HL-60/S4 treated with phorbol 12-myristate 13-acetate at 8.2 ng/mL for 4 days and 3 days (cell line): ENCODE results near the gene MED16.
"Not testable (repeated sequence)": the region's sequence is repeated elsewhere in the genome, so short reads cannot be mapped to it uniquely, and the experiment has no call there.

Source experiments
- in situ Hi-C: fragments of 300-500 bp; cut with MboI; formaldehyde crosslinking; loops from 2 replicates; pipeline ENCODE4 v1.15.0; 2022; ENCODE audit warnings: low sequenced_read_pairs

The MED16 gene

GRCh38 chr19:892243-892893, 619 bp downstream of the MED16 start:
- in situ Hi-C loops: no loop called here

DNA sequence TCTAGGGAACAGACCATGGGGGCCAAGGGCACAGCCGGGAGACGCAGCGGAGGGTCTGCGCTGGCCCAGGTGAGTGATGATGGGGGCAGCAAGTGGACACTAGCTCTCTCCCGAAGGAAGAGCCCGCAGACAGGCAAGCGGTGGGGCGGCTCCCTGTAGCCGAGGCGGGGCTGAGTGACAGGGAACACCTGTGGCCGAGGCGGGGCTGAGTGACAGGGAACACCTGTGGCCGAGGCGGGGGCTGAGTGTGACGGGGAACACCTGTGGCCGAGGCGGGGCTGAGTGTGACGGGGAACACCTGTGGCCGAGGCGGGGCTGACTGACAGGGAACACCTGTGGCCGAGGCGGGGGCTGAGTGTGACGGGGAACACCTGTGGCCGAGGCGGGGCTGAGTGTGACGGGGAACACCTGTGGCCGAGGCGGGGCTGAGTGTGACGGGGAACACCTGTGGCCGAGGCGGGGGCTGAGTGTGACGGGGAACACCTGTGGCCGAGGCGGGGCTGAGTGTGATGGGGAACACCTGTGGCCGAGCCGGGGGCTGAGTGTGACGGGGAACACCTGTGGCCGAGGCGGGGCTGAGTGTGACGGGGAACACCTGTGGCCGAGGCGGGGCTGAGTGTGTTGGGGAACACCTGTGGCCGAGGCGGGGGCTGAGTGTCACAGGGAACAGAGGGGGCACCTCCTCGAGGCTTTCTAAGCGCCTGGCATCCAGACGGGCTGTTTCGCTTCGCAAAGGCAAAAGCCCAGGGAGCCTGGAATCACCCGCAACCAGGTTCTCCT, 1.4 kb downstream of the MED16 start:
- in situ Hi-C loops: not testable (repeated sequence)

DNA sequence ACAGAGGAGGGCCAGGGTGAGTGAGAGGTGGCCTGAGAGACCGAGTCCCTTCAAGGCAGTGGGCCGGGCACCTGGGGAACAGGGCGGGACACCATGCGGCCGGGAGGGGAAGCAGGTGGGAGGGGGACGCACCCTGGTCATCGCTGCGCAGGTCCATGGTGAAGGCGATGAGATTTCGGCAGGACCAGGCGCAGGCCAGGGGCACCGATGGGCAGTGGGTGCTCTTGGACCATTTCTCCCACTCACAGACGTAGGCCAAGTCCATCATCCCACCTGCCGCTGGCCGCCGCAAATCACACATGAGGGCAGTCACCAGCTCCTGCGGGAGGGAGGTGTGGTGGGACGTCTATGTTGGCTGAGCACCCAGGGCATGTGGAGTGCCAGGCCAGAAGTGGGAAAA, 2.2 kb downstream of the MED16 start:
- in situ Hi-C loops: no loop called here

GRCh38 chr19:889662-890295, 3.2 kb downstream of the MED16 start:
- in situ Hi-C loops: no loop called here

DNA sequence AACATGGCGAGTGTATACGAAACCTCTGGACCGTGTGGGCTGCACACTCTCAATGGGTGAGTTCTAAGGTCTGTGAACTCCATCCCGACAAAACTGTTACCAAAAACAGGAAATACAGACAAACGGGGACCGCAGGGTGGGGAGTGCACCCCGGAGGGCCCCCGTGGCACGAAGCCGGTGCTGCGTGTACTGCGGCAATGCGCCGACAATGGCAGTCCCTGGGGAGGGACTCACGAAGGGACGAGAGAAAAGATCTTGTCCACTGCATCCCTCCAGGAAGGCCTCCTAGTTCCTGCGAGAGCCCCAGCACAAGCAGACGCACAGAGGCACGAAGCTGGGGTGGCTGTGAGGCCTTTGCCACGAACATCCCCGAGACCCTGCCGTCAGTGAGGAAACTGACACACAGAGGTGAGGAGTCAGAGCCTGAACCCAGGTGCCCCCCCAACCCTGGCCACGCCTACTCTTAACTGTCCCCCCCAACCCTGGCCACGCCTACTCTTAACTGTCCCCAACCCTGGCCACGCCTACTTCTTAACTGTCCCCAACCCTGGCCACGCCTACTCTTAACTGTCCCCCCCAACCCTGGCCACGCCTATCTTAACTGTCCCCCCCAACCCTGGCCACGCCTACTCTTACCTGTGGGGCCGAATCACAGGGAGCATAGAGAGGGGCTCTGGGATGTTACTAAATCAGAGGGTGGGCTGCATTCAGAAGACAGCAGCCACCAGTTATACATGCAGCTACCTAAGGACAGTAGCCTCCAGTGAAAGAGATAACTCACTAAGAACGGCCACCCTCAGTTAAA, 4.2 kb downstream of the MED16 start:
- in situ Hi-C loops: no loop called here

GRCh38 chr19:887599-887998, 5.4 kb downstream of the MED16 start:
- in situ Hi-C loops: no loop called here

DNA sequence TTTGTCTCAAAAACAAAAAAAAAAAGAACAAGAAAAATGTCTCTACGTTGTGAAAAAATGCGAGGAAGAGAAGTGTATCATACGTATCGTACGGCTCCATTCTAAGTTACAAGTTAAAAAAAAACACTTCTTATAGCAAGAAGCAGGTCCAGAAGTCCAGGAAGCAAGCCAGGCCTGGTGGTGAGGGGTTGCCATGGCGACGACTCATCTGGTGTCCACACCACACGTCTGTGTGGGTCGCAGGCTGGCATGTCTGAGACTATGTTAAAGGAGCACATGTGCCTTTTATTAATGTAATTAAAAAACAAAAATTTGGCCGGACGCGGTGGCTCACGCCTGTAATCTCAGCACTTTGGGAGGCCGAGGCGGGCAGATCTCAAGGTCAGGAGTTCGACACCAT, 5.9 kb downstream of the MED16 start:
- in situ Hi-C loops: no loop called here

DNA sequence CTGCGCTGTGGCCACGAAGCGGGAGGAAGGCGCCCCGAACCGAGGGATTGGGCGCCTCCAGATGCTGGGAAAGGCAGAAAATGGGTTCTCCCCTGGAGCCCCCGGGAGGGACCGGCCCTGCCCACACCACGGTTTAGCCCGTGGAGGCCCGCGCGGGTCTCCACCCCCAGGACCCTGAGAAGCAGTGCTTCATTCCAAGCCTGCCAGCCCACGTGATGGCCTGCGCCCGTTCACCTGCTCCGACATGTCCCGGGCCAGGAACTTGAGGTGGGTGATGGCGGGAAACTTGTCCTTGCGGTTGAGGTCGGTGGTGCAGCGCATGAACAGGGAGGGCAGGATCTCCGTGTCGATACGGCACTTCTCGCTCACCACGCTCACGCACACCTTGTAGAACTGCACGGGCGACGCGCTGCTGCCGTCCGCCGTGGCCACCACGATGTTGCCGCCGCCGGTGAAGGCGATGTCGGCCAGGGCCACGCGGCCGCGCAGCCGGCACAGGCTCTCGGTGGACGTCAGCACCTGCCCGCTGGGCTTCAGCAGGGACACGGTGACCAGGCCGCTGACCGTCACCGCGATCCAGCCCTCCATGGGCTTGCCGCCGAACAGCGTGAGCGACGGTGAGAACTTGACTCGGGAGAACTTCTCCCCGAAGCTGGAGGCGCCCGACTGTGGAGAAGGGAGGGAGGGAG, 7.3 kb downstream of the MED16 start:
- in situ Hi-C loops: no loop called here

DNA sequence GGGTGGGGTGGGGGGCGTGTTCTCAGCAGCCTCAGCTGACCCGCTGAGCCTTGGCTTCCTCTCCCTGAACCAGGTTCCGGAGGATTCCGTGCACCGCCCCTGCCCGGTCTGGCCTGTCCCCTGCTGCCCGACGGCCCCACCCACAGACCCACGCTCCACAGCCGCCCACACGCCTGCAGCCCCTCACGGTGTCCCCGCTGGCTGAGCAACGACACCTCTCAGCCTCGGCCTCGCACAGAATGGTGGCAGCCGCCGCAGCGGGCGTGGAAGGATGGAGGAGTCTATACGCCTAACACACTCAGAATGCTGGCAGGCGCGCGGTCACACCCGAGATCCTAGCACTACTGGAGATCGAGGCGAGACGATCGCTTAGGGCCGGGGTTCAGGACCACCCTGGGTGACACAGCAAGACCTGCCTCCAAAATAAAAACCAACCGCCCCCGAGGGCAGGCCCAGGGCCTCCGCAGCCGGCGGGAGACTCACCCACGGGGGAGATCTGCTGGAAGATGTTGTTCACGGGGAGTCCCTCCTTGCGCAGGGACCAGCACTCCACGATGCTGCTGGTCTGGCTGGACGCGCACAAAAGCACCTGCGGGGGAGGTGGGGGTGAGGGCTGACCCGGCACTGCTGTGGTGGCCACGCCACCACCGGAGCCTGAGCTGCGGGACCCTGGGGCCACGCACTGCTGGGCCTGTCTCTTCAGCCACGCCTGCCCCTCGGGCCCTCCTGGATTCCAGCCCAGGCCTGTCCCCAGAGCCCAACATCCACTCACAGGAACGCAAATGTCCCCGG, 8.4 kb downstream of the MED16 start:
- in situ Hi-C loops: no loop called here

DNA sequence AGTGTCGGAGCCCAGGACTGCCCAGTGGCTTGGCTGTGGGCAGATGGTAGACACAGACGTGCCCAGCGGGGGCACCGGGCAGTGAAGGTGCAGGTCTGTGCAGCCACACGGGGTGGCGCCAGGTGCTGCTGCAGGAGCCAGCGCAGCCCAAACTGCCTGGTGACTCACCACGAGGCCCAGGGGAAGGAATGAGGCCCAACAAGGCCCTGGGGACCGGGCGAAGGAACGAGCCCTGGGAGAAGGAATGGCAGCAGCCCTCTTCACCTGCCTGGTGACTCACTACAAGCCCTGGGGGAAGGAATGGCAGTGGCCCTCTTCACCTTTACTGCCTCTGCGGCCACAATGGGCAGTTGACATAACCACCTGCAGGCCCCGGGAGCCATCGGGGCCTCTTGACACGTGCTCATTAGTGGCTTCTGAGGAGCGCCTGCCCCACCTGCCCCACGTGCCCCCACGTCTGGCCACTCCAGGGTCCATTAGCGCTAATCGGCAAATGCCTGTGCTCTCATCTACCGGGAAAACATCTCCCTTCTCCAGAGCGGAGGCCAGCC, 9.3 kb downstream of the MED16 start:
- in situ Hi-C loops: no loop called here

- in situ Hi-C loops: no loop called here
Measured at GRCh38 chr19:882871-883497, 10.0 kb downstream of the MED16 start.

- in situ Hi-C loops: no loop called here
Measured at GRCh38 chr19:881385-882071, 11.5 kb downstream of the MED16 start.

GRCh38 chr19:879711-880438, 13.1 kb downstream of the MED16 start:
- in situ Hi-C loops: no loop called here

GRCh38 chr19:878751-879561, 14.0 kb downstream of the MED16 start:
- in situ Hi-C loops: not testable (repeated sequence)

GRCh38 chr19:877992-878660, 14.9 kb downstream of the MED16 start:
- in situ Hi-C loops: not testable (repeated sequence)

DNA sequence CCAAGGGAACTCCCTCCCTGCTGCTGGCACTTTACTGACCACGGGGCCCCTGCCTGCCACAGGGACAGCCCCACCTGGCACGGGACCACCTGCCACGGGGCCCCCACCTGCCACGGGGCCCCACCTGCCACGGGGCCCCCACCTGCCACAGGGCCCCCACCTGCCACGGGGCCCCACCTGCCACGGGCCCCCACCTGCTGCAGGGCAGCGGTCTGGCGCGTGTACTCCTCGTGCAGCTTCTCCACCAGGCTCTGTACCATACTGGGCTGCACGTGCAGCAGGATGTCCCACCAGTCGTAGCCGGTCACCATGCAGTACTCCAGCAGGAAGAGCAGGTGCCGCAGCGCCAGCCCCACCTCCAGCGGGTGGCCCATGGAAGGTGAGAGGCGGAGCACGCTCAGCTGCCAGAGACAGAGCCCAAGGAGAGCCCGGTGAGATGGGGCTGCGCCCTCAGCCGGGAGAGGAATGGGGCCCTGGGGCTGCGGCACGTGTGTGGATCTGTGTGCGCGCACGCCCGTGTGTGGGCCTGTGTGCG, 16.1 kb downstream of the MED16 start:
- in situ Hi-C loops: no loop called here
